ENCODE results near the gene ZNF500. TPM values are rescaled to one million over a fixed set of nuclear protein-coding genes. Genes with fewer than 3 reads are reported as not detected.

The ZNF500 gene
- total and polyA plus RNA-seq, 10 of the 15 experiments (the other 5 are each of a cell fraction or from before 2014, with no cell fraction given), result 0.99 to 13.1 (median 5.5) TPM

DNA sequence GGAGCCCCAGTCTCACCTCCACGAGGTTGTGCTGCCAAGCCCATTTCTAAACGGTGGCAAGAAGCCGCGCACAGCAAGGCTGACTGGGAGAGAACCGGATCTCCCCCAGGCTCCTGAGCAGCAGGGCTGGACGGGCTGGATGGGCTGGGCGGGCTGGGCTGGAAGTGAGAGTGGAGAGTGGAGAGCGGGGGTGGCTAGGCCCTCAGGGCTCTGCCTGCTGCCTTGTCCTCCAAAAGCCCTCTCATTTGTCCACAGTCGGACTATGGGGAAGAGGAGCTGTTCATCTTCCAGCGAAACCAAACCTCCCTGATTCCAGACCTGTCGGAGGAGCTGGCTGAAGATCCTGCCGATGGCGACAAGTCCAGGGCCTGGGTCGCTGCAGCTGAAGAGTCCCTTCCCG, 29.4 kb downstream of the ZNF500 start:
- no peak overlapping the region for H3K4me2 ChIP-seq (ENCODE audit: control insufficient read depth, insufficient read depth)
- no peak for FAIRE-seq
- H3K9ac ChIP-seq (ENCODE audit: control insufficient read depth, insufficient read depth, low read length), result no peak overlapping the region
- 64% methylated on average over 15 of the region's 15 CpGs for WGBS (ENCODE audit: insufficient coverage, insufficient replicate concordance, low lambda C conversion rate, missing lambda C conversion rate)
- no peak for DNase-seq (ENCODE audit: low read depth, low spot score)
- no peaks in the 10 kb centered on the region for H3K27me3 ChIP-seq (replicated peaks in 1 of 2; ENCODE audit: control insufficient read depth in 2 of 2, insufficient read depth in 2 of 2, low read length in 1 of 2)
- ChIA-PET CTCF (no interaction called here), POLR2A (interaction anchor here (0.6 kb wide), 1 partner anchor 13 kb away, joined by 5 read pairs; no protein-coding TSS in a partner anchor), SMC1A (ENCODE audit: uncharacterized antibody, unreplicated experiment) (interaction anchor here (1.1 kb wide), 1 partner anchor 99 kb away, joined by 3 read pairs; no protein-coding TSS in a partner anchor), RAD21 (ENCODE audit: unreplicated experiment) (no interaction called here)
- no TSS peak for BruUV-seq (replicated peaks)
- H3K9me3 ChIP-seq (replicated peaks; ENCODE audit: control insufficient read depth, insufficient read depth, low read length), result no peaks in the 10 kb centered on the region
- H3K79me2 ChIP-seq (ENCODE audit: control insufficient read depth, insufficient read depth, low read length), result peaks cover 13% of the 10 kb centered on the region
- ATAC-seq, result no peak
- TF ChIP-seq NR2F1 (conservative IDR thresholded peaks at IDR 0.05) (no peak), GABPA (IDR thresholded peaks at IDR 0.05; ENCODE audit: low read depth) (no peak), ZNF622 (IDR thresholded peaks at IDR 0.05) (no peak), RUNX3 (IDR thresholded peaks at IDR 0.05; ENCODE audit: low read length) (no peak), ZSCAN29 (IDR thresholded peaks at IDR 0.05) (no peak), KLF5 (IDR thresholded peaks at IDR 0.05; ENCODE audit: partially characterized antibody) (no peak), PAX5 (IDR thresholded peaks at IDR 0.05; ENCODE audit: borderline replicate concordance, low read depth, low read length) (no peak), DPF2 (IDR thresholded peaks at IDR 0.05) (no peak), EZH2 (IDR thresholded peaks at IDR 0.05; ENCODE audit: borderline replicate concordance, control insufficient read depth, low read depth, low read length) (no peak), ZZZ3 (IDR thresholded peaks at IDR 0.05; ENCODE audit: control insufficient read depth, insufficient read length, low read depth) (no peak), ESRRA (IDR thresholded peaks at IDR 0.05; ENCODE audit: low read length) (no peak), CREB1 (IDR thresholded peaks at IDR 0.05; ENCODE audit: low read depth) (no peak), EP300 (IDR thresholded peaks at IDR 0.05; ENCODE audit: borderline replicate concordance in 1 of 2, control insufficient read depth in 1 of 2, low read depth in 2 of 2, low read length in 2 of 2) (no peak)
- TF ChIP-seq, protein P1, sequence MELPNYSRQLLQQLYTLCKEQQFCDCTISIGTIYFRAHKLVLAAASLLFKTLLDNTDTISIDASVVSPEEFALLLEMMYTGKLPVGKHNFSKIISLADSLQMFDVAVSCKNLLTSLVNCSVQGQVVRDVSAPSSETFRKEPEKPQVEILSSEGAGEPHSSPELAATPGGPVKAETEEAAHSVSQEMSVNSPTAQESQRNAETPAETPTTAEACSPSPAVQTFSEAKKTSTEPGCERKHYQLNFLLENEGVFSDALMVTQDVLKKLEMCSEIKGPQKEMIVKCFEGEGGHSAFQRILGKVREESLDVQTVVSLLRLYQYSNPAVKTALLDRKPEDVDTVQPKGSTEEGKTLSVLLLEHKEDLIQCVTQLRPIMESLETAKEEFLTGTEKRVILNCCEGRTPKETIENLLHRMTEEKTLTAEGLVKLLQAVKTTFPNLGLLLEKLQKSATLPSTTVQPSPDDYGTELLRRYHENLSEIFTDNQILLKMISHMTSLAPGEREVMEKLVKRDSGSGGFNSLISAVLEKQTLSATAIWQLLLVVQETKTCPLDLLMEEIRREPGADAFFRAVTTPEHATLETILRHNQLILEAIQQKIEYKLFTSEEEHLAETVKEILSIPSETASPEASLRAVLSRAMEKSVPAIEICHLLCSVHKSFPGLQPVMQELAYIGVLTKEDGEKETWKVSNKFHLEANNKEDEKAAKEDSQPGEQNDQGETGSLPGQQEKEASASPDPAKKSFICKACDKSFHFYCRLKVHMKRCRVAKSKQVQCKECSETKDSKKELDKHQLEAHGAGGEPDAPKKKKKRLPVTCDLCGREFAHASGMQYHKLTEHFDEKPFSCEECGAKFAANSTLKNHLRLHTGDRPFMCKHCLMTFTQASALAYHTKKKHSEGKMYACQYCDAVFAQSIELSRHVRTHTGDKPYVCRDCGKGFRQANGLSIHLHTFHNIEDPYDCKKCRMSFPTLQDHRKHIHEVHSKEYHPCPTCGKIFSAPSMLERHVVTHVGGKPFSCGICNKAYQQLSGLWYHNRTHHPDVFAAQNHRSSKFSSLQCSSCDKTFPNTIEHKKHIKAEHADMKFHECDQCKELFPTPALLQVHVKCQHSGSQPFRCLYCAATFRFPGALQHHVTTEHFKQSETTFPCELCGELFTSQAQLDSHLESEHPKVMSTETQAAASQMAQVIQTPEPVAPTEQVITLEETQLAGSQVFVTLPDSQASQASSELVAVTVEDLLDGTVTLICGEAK (IDR thresholded peaks at IDR 0.05; ENCODE audit: borderline replicate concordance), result no peak
- TF ChIP-seq, protein P2, sequence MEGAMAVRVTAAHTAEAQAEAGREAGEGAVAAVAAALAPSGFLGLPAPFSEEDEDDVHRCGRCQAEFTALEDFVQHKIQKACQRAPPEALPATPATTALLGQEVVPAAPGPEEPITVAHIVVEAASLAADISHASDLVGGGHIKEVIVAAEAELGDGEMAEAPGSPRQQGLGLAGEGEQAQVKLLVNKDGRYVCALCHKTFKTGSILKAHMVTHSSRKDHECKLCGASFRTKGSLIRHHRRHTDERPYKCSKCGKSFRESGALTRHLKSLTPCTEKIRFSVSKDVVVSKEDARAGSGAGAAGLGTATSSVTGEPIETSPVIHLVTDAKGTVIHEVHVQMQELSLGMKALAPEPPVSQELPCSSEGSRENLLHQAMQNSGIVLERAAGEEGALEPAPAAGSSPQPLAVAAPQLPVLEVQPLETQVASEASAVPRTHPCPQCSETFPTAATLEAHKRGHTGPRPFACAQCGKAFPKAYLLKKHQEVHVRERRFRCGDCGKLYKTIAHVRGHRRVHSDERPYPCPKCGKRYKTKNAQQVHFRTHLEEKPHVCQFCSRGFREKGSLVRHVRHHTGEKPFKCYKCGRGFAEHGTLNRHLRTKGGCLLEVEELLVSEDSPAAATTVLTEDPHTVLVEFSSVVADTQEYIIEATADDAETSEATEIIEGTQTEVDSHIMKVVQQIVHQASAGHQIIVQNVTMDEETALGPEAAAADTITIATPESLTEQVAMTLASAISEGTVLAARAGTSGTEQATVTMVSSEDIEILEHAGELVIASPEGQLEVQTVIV (IDR thresholded peaks at IDR 0.05; ENCODE audit: borderline replicate concordance, partially characterized antibody), result no peak
- TF ChIP-seq, protein P3, sequence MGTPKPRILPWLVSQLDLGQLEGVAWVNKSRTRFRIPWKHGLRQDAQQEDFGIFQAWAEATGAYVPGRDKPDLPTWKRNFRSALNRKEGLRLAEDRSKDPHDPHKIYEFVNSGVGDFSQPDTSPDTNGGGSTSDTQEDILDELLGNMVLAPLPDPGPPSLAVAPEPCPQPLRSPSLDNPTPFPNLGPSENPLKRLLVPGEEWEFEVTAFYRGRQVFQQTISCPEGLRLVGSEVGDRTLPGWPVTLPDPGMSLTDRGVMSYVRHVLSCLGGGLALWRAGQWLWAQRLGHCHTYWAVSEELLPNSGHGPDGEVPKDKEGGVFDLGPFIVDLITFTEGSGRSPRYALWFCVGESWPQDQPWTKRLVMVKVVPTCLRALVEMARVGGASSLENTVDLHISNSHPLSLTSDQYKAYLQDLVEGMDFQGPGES (IDR thresholded peaks at IDR 0.05), result no peak
- no peak overlapping the region for H3K27ac ChIP-seq (ENCODE audit: control insufficient read depth, insufficient read depth)
- H3K4me3 ChIP-seq, result no peak overlapping the region
- no peaks in the 10 kb centered on the region for H4K20me1 ChIP-seq (ENCODE audit: control insufficient read depth, insufficient read depth)
- no peak overlapping the region for H2AFZ ChIP-seq (ENCODE audit: control insufficient read depth, low read depth, low read length)
- intact Hi-C loops (cut with micrococcal nuclease; ENCODE audit: unreplicated experiment) (no loop called here), in situ Hi-C loops (cut with MboI) (no loop called here)
- H3K36me3 ChIP-seq (ENCODE audit: control insufficient read depth in 2 of 2, insufficient read depth in 2 of 2, low read length in 1 of 2), result no peaks in the 10 kb centered on the region
- H3K4me1 ChIP-seq (ENCODE audit: control insufficient read depth, insufficient read depth, low read length), result peaks cover 2% of the 10 kb centered on the region; the same call in 1 of the 2 replicates
